ENCODE results near the gene CFAP92.

CFAP92 gene

GRCh38 chr3:128991355-128991895, 2.5 kb downstream of the CFAP92 start:
- H3K4me3 ChIP-seq (ENCODE audit: low read depth, low read length), result no peak overlapping the region
- ChIA-PET CTCF (no interaction called here), POLR2A (no interaction called here)
- H3K27ac ChIP-seq (ENCODE audit: extremely low read depth, low read depth, low read length), result no peak overlapping the region
- no peaks in the 10 kb centered on the region for H3K9me3 ChIP-seq (ENCODE audit: control insufficient read depth, insufficient read depth, low read depth, low read length)
- TF ChIP-seq KLF8 (tag by site-specific recombination; IDR thresholded peaks at IDR 0.05) (no peak), ZNF391 (tag by site-specific recombination; IDR thresholded peaks at IDR 0.05; ENCODE audit: borderline replicate concordance, low read depth) (no peak), KLF16 (tag by site-specific recombination; IDR thresholded peaks at IDR 0.05) (no peak), ZNF704 (tag by site-specific recombination; IDR thresholded peaks at IDR 0.05) (no peak), ZNF544 (tag by site-specific recombination; IDR thresholded peaks at IDR 0.05) (no peak), CTCF (tag by site-specific recombination; IDR thresholded peaks at IDR 0.05) (no peak), ZNF174 (tag by site-specific recombination; IDR thresholded peaks at IDR 0.05) (no peak), ZSCAN30 (tag by site-specific recombination; IDR thresholded peaks at IDR 0.05) (no peak), TCF7L2 (IDR thresholded peaks at IDR 0.05; ENCODE audit: borderline replicate concordance, low read depth, low read length) (no peak), HOXD13 (CRISPR knock-in tag; IDR thresholded peaks at IDR 0.05; ENCODE audit: borderline replicate concordance) (no peak), ZNF404 (tag by site-specific recombination; IDR thresholded peaks at IDR 0.05) (no peak)
- TF ChIP-seq, protein P1, sequence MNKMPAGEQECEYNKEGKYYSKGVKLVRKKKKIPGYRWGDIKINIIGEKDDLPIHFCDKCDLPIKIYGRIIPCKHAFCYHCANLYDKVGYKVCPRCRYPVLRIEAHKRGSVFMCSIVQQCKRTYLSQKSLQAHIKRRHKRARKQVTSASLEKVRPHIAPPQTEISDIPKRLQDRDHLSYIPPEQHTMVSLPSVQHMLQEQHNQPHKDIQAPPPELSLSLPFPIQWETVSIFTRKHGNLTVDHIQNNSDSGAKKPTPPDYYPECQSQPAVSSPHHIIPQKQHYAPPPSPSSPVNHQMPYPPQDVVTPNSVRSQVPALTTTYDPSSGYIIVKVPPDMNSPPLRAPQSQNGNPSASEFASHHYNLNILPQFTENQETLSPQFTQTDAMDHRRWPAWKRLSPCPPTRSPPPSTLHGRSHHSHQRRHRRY (tag by site-specific recombination; IDR thresholded peaks at IDR 0.05), result no peak
- no peaks in the 10 kb centered on the region for H3K36me3 ChIP-seq (ENCODE audit: control insufficient read depth in 2 of 2, insufficient read depth in 1 of 2, low read length in 2 of 2)
- no peaks in the 10 kb centered on the region for H3K4me1 ChIP-seq (ENCODE audit: control insufficient read depth, insufficient read depth, low read length)

DNA sequence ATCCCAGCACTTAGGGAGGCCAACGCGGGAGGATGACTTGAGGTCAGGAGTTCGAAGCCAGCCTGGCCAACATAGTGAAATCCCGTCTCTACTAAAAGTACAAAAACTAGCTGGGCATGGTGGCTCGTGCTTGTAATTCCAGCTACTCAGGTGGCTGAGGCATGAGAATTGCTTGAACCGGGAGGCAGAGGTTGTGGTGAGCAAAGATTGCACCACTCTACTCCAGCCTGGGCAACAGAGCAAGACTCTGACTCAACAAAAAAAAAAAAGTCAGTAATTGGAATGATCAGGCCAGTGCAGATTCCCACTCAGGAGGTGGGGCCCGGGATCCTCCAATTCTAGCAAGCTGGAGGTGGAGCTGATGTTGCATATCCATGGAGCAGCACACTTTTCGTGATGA, 5.6 kb downstream of the CFAP92 start:
- H3K9me3 ChIP-seq (ENCODE audit: control insufficient read depth, insufficient read depth, low read depth, low read length), result no peaks in the 10 kb centered on the region
- CTCF ChIA-PET, result interaction anchor here (0.6 to 2.6 kb wide), 3 partner anchors 18 to 415 kb away, joined by 4 to 11 read pairs (median 4); no protein-coding TSS in a partner anchor

More for the DNA sequence above, 5.6 kb downstream of the CFAP92 start:
- H3K4me1 ChIP-seq (ENCODE audit: control insufficient read depth, insufficient read depth, low read length), result no peaks in the 10 kb centered on the region
- no peaks in the 10 kb centered on the region for H3K36me3 ChIP-seq (ENCODE audit: control insufficient read depth in 2 of 2, insufficient read depth in 1 of 2, low read length in 2 of 2)
- no peak overlapping the region for H3K4me3 ChIP-seq (ENCODE audit: low read depth, low read length)
- no peak overlapping the region for H3K27ac ChIP-seq (ENCODE audit: extremely low read depth, low read depth, low read length)
- no peak for TF ChIP-seq ZNF394 (tag by site-specific recombination; IDR thresholded peaks at IDR 0.05; ENCODE audit: borderline replicate concordance)
- peak; percentile 18; the same call in 1 of the 2 replicates for TF ChIP-seq PRDM10 (tag by site-specific recombination; IDR thresholded peaks at IDR 0.05)
- no peak for TF ChIP-seq ZNF398 (tag by site-specific recombination; IDR thresholded peaks at IDR 0.05)
- POLR2A ChIA-PET, result interaction anchor here (0.6 kb wide), 1 partner anchor 1147 kb away, joined by 3 read pairs; no protein-coding TSS in a partner anchor
